Testis (tissue), 2 donors: Measurements from ENCODE around the gene SGMS2.

Experiments used
- POLR2A ChIP-seq: fragments of 450-650 bp; IDR thresholded peaks from one replicate; pipeline ENCODE4 v1.6.1; 2017; ENCODE audit warnings: antibody characterized with exemption, mild to moderate bottlenecking, moderate library complexity
- TF ChIP-seq, protein P1 (sequence below), 3 experiments: fragments of 450-650 bp in 2 of 3; fragments of 200-600 bp in 1 of 3; sonication (generic) in 1 of 3; IDR thresholded peaks; one replicate each; pipeline ENCODE4 v1.5.1; 2016 to 2019; ENCODE audit warnings: antibody characterized with exemption in 3 of 3, mild to moderate bottlenecking in 2 of 3, moderate library complexity in 1 of 3

DNA sequence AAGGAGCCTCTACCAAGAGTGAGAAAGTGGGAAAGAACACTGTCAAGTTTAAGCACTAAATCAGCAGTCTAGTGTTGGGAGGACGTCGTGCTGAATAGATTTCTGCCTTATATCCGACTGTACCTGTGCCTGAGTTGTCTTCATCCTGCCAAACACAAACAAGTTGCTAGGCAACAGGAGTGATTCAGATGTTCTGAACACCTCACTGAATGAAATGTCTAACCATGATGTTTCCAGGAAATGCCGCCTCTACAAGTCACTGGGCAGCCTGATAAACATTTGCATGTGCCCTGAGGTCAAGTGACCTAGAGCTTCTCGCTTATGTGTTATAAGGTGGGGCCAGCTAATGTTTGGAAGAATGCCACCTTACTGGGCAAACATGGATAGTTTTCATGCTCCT lies 37.9 kb downstream of the SGMS2 start:
- TF ChIP-seq POLR2A, result no peak
- TF ChIP-seq, protein P1, sequence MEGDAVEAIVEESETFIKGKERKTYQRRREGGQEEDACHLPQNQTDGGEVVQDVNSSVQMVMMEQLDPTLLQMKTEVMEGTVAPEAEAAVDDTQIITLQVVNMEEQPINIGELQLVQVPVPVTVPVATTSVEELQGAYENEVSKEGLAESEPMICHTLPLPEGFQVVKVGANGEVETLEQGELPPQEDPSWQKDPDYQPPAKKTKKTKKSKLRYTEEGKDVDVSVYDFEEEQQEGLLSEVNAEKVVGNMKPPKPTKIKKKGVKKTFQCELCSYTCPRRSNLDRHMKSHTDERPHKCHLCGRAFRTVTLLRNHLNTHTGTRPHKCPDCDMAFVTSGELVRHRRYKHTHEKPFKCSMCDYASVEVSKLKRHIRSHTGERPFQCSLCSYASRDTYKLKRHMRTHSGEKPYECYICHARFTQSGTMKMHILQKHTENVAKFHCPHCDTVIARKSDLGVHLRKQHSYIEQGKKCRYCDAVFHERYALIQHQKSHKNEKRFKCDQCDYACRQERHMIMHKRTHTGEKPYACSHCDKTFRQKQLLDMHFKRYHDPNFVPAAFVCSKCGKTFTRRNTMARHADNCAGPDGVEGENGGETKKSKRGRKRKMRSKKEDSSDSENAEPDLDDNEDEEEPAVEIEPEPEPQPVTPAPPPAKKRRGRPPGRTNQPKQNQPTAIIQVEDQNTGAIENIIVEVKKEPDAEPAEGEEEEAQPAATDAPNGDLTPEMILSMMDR (IDR thresholded peaks at IDR 0.05), result no peak
